ENCODE results near the gene STARD6. TPM values are rescaled to one million over a fixed set of nuclear protein-coding genes. Genes with fewer than 3 reads are reported as not detected.

STARD6 gene
- total RNA-seq, 4 donors from 2014 or later: not detected

GRCh38 chr18:54284535-54284934, 73.1 kb downstream of the STARD6 start:
- no peak for TF ChIP-seq CTCF (IDR thresholded peaks at IDR 0.05 in 4 of 5, conservative IDR thresholded peaks at IDR 0.05 in 1 of 5)
- TF ChIP-seq POLR2A (IDR thresholded peaks at IDR 0.05): no peak
- no peak overlapping the region for H3K27ac ChIP-seq
- ATAC-seq: no peak
- H3K4me1 ChIP-seq: no peaks in the 10 kb centered on the region
- H3K9me3 ChIP-seq: no peaks in the 10 kb centered on the region
- H3K4me3 ChIP-seq: no peak overlapping the region
- in situ Hi-C loops (cut with MboI; ENCODE audit: low sequenced_read_pairs in 4 of 4): no loop called here
- H3K27me3 ChIP-seq: no peaks in the 10 kb centered on the region
- DNase-seq: no peak
- H3K36me3 ChIP-seq: peaks cover 4 to 70% of the 10 kb centered on the region in 2 donors
- intact Hi-C loops (cut with DNase I; ENCODE audit: low total_unique reads): no loop called here

GRCh38 chr18:54280220-54280569, 77.5 kb downstream of the STARD6 start:
- intact Hi-C loops (cut with DNase I; ENCODE audit: low total_unique reads): no loop called here
- no peak for TF ChIP-seq POLR2A (IDR thresholded peaks at IDR 0.05)
- TF ChIP-seq CTCF (IDR thresholded peaks at IDR 0.05 in 4 of 5, conservative IDR thresholded peaks at IDR 0.05 in 1 of 5): no peak

GRCh38 chr18:54279477-54280219, 78.0 kb downstream of the STARD6 start:
- TF ChIP-seq POLR2A (IDR thresholded peaks at IDR 0.05) (no peak), CTCF (IDR thresholded peaks at IDR 0.05 in 4 of 5, conservative IDR thresholded peaks at IDR 0.05 in 1 of 5) (no peak)
- Histone ChIP-seq H3K27ac (no peak overlapping the region), H3K4me3 (no peak overlapping the region), H3K27me3 (no peaks in the 10 kb centered on the region), H3K9me3 (no peaks in the 10 kb centered on the region), H3K4me1 (no peaks in the 10 kb centered on the region), H3K36me3 (peaks cover 0 to 69% of the 10 kb centered on the region in 2 donors)
- DNase-seq (no peak), ATAC-seq (no peak)
- intact Hi-C loops (cut with DNase I; ENCODE audit: low total_unique reads): loop anchor here (10.0 kb wide), 1 partner anchor 75 kb away; the partner anchor contains the start of genes C18orf54 and STARD6
- in situ Hi-C loops (cut with MboI; ENCODE audit: low sequenced_read_pairs in 4 of 4): loop anchor here in 2 of 4 donors (10.0 kb wide), 2 partner anchors 55 to 65 kb away; partner anchors contain the start of gene MBD2 (in 1 of the 2)

More at GRCh38 chr18:54280220-54280569, 77.5 kb downstream of the STARD6 start:
- Histone ChIP-seq H3K27ac (no peak overlapping the region), H3K27me3 (no peaks in the 10 kb centered on the region), H3K36me3 (peaks cover 0 to 70% of the 10 kb centered on the region in 2 donors), H3K4me3 (no peak overlapping the region), H3K9me3 (no peaks in the 10 kb centered on the region), H3K4me1 (no peaks in the 10 kb centered on the region)
- in situ Hi-C loops (cut with MboI; ENCODE audit: low sequenced_read_pairs in 4 of 4): no loop called here
- no peak for DNase-seq
- ATAC-seq: no peak

GRCh38 chr18:54278615-54279014, 79.0 kb downstream of the STARD6 start:
- ATAC-seq (no peak), DNase-seq (no peak)
- Histone ChIP-seq H3K4me3 (no peak overlapping the region), H3K36me3 (peaks cover 0 to 59% of the 10 kb centered on the region in 2 donors), H3K9me3 (no peaks in the 10 kb centered on the region), H3K27ac (no peak overlapping the region), H3K27me3 (no peaks in the 10 kb centered on the region), H3K4me1 (no peaks in the 10 kb centered on the region)
- no peak for TF ChIP-seq POLR2A (IDR thresholded peaks at IDR 0.05)
- no peak for TF ChIP-seq CTCF (IDR thresholded peaks at IDR 0.05 in 4 of 5, conservative IDR thresholded peaks at IDR 0.05 in 1 of 5)
- intact Hi-C loops (cut with DNase I; ENCODE audit: low total_unique reads): loop anchor here (10.0 kb wide), 1 partner anchor 76 kb away; the partner anchor contains the start of genes C18orf54 and STARD6
- in situ Hi-C loops (cut with MboI; ENCODE audit: low sequenced_read_pairs in 4 of 4): loop anchor here in 2 of 4 donors (10.0 kb wide), 2 partner anchors 54 to 64 kb away; partner anchors contain the start of gene MBD2 (in 1 of the 2)
